ENCODE measurements around the gene SAG.
"Not testable (repeated sequence)": the region's sequence is repeated elsewhere in the genome, so short reads cannot be mapped to it uniquely, and the experiment has no call there.

The SAG gene

GRCh38 chr2:233354500-233354924, 46.9 kb downstream of the SAG start:
- no peak for DNase-seq (ENCODE audit: low read depth in 2 of 2, low spot score in 1 of 2)

GRCh38 chr2:233354971-233355574, 47.5 kb downstream of the SAG start:
- DNase-seq (ENCODE audit: low read depth in 2 of 2, low spot score in 1 of 2), result no peak

- no peak for DNase-seq (ENCODE audit: low read depth in 2 of 2, low spot score in 1 of 2)
Measured at GRCh38 chr2:233355916-233356315, 48.3 kb downstream of the SAG start.

- no peak for DNase-seq (ENCODE audit: low read depth in 2 of 2, low spot score in 1 of 2)
Measured at GRCh38 chr2:233356546-233357308, 49.1 kb downstream of the SAG start.

GRCh38 chr2:233358335-233358734, 50.7 kb downstream of the SAG start:
- DNase-seq (ENCODE audit: low read depth in 2 of 2, low spot score in 1 of 2), result no peak

- DNase-seq (ENCODE audit: low read depth in 2 of 2, low spot score in 1 of 2), result no peak
Measured at GRCh38 chr2:233358947-233359346, 51.3 kb downstream of the SAG start.

GRCh38 chr2:233359823-233360222, 52.2 kb downstream of the SAG start:
- DNase-seq (ENCODE audit: low read depth in 2 of 2, low spot score in 1 of 2), result no peak

GRCh38 chr2:233360771-233361176, 53.2 kb downstream of the SAG start:
- DNase-seq (ENCODE audit: low read depth in 2 of 2, low spot score in 1 of 2), result no peak

GRCh38 chr2:233361297-233361696, 53.7 kb downstream of the SAG start:
- DNase-seq (ENCODE audit: low read depth in 2 of 2, low spot score in 1 of 2), result no peak

GRCh38 chr2:233362742-233363141, 55.1 kb downstream of the SAG start:
- DNase-seq (ENCODE audit: low read depth in 2 of 2, low spot score in 1 of 2), result no peak

GRCh38 chr2:233363744-233364235, 56.2 kb downstream of the SAG start:
- no peak for DNase-seq (ENCODE audit: low read depth in 2 of 2, low spot score in 1 of 2)

- DNase-seq (ENCODE audit: low read depth in 2 of 2, low spot score in 1 of 2), result no peak
Measured at GRCh38 chr2:233365861-233366520, 58.4 kb downstream of the SAG start.

GRCh38 chr2:233367586-233367985, 60.0 kb downstream of the SAG start:
- no peak for DNase-seq (ENCODE audit: low read depth in 2 of 2, low spot score in 1 of 2)

GRCh38 chr2:233368756-233369155, 61.1 kb downstream of the SAG start:
- no peak for DNase-seq (ENCODE audit: low read depth in 2 of 2, low spot score in 1 of 2)

GRCh38 chr2:233369462-233369861, 61.8 kb downstream of the SAG start:
- DNase-seq (ENCODE audit: low read depth in 2 of 2, low spot score in 1 of 2), result no peak

- no peak for DNase-seq (ENCODE audit: low read depth in 2 of 2, low spot score in 1 of 2)
Measured at GRCh38 chr2:233369897-233370685, 62.5 kb downstream of the SAG start.

GRCh38 chr2:233371641-233372040, 64.0 kb downstream of the SAG start:
- DNase-seq (ENCODE audit: low read depth in 2 of 2, low spot score in 1 of 2), result no peak

GRCh38 chr2:233372855-233373254, 65.2 kb downstream of the SAG start:
- DNase-seq (ENCODE audit: low read depth in 2 of 2, low spot score in 1 of 2), result no peak

GRCh38 chr2:233373316-233373715, 65.7 kb downstream of the SAG start:
- no peak for DNase-seq (ENCODE audit: low read depth in 2 of 2, low spot score in 1 of 2)

GRCh38 chr2:233374776-233375175, 67.2 kb downstream of the SAG start:
- not testable (repeated sequence) for DNase-seq (ENCODE audit: low read depth in 2 of 2, low spot score in 1 of 2)

Measured in stimulated activated CD8-positive, alpha-beta memory T cell treated with anti-CD3 and anti-CD28 coated beads, Interleukin-4, amount 100 ng/mL, for 4 hours (primary cell).